HL-60 (cell line): ENCODE results near the gene CREB3.

Experiments used
- CTCF ChIP-seq: IDR thresholded peaks from one replicate; pipeline ENCODE4 v1.5.1; 2011; ENCODE audit warnings: low read length, control low read depth, inconsistent platforms; ENCODE audit not compliant: insufficient read depth
- GABPA ChIP-seq: IDR thresholded peaks from 2 replicates; pipeline ENCODE4 v1.6.1; 2012; ENCODE audit warnings: low read depth
- POLR2AphosphoS5 ChIP-seq: IDR thresholded peaks from 2 replicates; pipeline ENCODE4 v1.6.1; 2012; ENCODE audit warnings: low read depth
- SPI1 ChIP-seq: IDR thresholded peaks from 2 replicates; pipeline ENCODE4 v1.6.1; 2012; ENCODE audit warnings: low read depth, mild to moderate bottlenecking, borderline replicate concordance
- TF ChIP-seq, protein P1 (sequence below): IDR thresholded peaks from 2 replicates; pipeline ENCODE4 v1.6.1; 2012; ENCODE audit warnings: low read depth; ENCODE audit not compliant: insufficient replicate concordance

DNA sequence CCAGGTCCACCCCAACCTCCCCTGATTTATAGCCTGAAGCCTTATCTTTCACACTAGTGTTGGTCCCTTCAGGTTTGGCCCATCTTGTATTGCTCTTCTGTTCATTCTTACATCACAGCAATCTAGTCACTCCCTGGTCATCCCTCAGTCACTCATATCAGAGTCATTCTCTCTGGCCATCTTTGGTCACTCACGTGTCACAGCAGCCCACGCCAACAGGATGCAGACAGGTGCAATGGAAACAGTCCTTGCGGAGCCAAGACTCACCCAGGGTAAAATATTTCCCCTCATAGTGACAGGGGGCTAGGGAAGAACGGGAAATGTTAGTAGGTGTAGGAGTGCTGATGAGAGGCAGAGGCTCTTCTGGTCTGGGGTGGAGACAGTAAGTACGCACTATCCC lies 21.0 kb downstream of the CREB3 start:
- TF ChIP-seq CTCF: no peak
- TF ChIP-seq POLR2AphosphoS5: no peak
- TF ChIP-seq GABPA: no peak
- TF ChIP-seq, protein P1, sequence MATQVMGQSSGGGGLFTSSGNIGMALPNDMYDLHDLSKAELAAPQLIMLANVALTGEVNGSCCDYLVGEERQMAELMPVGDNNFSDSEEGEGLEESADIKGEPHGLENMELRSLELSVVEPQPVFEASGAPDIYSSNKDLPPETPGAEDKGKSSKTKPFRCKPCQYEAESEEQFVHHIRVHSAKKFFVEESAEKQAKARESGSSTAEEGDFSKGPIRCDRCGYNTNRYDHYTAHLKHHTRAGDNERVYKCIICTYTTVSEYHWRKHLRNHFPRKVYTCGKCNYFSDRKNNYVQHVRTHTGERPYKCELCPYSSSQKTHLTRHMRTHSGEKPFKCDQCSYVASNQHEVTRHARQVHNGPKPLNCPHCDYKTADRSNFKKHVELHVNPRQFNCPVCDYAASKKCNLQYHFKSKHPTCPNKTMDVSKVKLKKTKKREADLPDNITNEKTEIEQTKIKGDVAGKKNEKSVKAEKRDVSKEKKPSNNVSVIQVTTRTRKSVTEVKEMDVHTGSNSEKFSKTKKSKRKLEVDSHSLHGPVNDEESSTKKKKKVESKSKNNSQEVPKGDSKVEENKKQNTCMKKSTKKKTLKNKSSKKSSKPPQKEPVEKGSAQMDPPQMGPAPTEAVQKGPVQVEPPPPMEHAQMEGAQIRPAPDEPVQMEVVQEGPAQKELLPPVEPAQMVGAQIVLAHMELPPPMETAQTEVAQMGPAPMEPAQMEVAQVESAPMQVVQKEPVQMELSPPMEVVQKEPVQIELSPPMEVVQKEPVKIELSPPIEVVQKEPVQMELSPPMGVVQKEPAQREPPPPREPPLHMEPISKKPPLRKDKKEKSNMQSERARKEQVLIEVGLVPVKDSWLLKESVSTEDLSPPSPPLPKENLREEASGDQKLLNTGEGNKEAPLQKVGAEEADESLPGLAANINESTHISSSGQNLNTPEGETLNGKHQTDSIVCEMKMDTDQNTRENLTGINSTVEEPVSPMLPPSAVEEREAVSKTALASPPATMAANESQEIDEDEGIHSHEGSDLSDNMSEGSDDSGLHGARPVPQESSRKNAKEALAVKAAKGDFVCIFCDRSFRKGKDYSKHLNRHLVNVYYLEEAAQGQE: no peak
- TF ChIP-seq SPI1: no peak
